Measurements from ENCODE around the gene GPRIN1.

The GPRIN1 gene

DNA sequence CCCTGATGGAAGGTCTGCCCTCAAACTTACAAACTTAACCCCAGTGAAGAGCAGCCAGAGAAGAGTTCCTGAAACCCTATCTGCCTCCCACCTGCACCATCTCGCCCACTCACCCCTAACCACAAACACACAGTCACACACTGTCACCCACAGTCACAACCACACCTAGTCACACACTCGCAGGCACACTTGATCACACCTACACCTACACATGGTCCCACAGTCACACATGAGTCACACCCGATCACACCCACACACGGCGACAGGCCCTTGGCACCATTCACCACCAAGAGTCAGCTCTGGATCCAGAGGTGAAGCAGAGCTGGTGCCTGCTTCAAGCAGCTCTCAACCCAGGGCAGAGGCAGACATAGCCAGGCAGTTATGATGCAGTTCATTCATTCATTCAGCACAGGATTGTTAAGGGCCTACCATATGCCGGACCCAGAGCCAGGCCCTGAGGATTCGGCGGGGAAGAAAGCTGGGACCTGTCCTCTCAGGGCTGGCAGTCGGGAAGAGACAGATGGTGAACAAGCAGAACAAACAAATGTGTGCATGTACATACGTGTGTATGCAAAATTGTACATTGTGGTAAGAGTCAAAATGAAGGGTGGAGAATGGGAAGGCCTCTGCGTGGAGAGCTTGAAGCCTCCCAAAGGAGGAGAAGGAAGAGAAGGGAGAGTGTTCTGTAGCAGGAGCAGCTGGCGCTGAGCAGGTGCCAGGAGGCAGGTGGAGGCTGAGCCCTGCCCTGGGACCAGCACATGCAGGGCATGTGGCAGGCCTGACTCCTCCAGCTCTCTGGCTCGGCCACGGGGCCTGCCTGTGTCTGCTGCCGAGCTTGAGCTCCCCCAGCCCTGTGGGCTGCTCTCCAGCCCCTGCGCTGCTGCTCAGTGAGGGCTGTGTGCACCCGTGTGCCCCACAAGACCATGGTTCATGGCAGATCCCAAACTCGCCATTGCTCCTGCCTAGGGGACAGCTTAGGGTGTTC lies 43.7 kb upstream of the GPRIN1 start:
- DNase-seq (ENCODE audit: extremely low read depth, low read depth) = no peak
- H3K4me3 ChIP-seq (replicated peaks; ENCODE audit: low read depth, low read length) = no peak overlapping the region
- TF ChIP-seq, protein P1, sequence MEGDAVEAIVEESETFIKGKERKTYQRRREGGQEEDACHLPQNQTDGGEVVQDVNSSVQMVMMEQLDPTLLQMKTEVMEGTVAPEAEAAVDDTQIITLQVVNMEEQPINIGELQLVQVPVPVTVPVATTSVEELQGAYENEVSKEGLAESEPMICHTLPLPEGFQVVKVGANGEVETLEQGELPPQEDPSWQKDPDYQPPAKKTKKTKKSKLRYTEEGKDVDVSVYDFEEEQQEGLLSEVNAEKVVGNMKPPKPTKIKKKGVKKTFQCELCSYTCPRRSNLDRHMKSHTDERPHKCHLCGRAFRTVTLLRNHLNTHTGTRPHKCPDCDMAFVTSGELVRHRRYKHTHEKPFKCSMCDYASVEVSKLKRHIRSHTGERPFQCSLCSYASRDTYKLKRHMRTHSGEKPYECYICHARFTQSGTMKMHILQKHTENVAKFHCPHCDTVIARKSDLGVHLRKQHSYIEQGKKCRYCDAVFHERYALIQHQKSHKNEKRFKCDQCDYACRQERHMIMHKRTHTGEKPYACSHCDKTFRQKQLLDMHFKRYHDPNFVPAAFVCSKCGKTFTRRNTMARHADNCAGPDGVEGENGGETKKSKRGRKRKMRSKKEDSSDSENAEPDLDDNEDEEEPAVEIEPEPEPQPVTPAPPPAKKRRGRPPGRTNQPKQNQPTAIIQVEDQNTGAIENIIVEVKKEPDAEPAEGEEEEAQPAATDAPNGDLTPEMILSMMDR (IDR thresholded peaks at IDR 0.05; ENCODE audit: low read depth, low read length, missing control alignments) = no peak

GRCh38 chr5:176652136-176652535 lies 42.2 kb upstream of the GPRIN1 start:
- no peak for DNase-seq (ENCODE audit: extremely low read depth, low read depth)
- TF ChIP-seq, protein P1 (IDR thresholded peaks at IDR 0.05; ENCODE audit: low read depth, low read length, missing control alignments) = no peak

DNA sequence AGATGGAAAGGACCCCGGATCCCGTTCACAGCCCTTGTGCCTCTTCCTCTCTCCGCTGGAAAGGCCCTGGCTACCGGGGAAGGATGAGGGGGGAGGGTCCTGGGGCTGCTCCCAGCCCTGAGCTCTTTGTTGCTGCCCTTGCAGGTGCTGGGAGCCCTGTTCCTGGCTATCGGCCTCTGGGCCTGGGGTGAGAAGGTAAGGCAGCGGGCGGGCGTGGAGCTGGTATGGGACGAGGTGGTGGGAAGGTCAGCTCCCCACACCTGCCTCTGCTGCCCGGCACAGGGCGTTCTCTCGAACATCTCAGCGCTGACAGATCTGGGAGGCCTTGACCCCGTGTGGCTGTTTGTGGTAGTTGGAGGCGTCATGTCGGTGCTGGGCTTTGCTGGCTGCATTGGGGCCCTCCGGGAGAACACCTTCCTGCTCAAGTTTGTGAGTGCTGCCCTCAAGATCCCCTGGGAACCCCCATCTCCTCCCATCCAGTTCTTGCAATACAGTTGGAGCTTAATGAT lies 41.6 kb upstream of the GPRIN1 start:
- H3K4me3 ChIP-seq (replicated peaks; ENCODE audit: low read depth, low read length) = no peak overlapping the region
- TF ChIP-seq, protein P1 (IDR thresholded peaks at IDR 0.05; ENCODE audit: low read depth, low read length, missing control alignments) = no peak
- no peak for DNase-seq (ENCODE audit: extremely low read depth, low read depth)

More at GRCh38 chr5:176652136-176652535, 42.2 kb upstream of the GPRIN1 start:
- no peak overlapping the region for H3K4me3 ChIP-seq (replicated peaks; ENCODE audit: low read depth, low read length)

- TF ChIP-seq, protein P1 (IDR thresholded peaks at IDR 0.05; ENCODE audit: low read depth, low read length, missing control alignments) = no peak
- no peak overlapping the region for H3K4me3 ChIP-seq (replicated peaks; ENCODE audit: low read depth, low read length)
- no peak for DNase-seq (ENCODE audit: extremely low read depth, low read depth)
These were observed 40.5 kb upstream of the GPRIN1 start for GRCh38 chr5:176650354-176650884.

- H3K4me3 ChIP-seq (replicated peaks; ENCODE audit: low read depth, low read length) = peak overlapping the region; percentile 70
- DNase-seq (ENCODE audit: extremely low read depth, low read depth) = no peak
- TF ChIP-seq, protein P1 (IDR thresholded peaks at IDR 0.05; ENCODE audit: low read depth, low read length, missing control alignments) = no peak
These were observed 38.7 kb upstream of the GPRIN1 start for GRCh38 chr5:176648474-176649194.

- TF ChIP-seq, protein P1 (IDR thresholded peaks at IDR 0.05; ENCODE audit: low read depth, low read length, missing control alignments) = no peak
- H3K4me3 ChIP-seq (replicated peaks; ENCODE audit: low read depth, low read length) = peak overlapping the region; percentile 70
- no peak for DNase-seq (ENCODE audit: extremely low read depth, low read depth)
These were observed 38.0 kb upstream of the GPRIN1 start for GRCh38 chr5:176647843-176648473.

All from HFF-Myc (cell line).